GM19240 (cell line): ENCODE measurements around the gene NAALADL2.
"Not testable (repeated sequence)": the region's sequence is repeated elsewhere in the genome, so short reads cannot be mapped to it uniquely, and the experiment has no call there.

Source experiments
- DNase-seq: peaks from one replicate; pipeline ENCODE4 v3.0.0; 2011; ENCODE audit warnings: low spot score; ENCODE audit not compliant: insufficient read length

NAALADL2 gene

GRCh38 chr3:175564363-175564762 lies 705.2 kb downstream of the NAALADL2 start:
- DNase-seq, result no peak

GRCh38 chr3:175571096-175571495 lies 712.0 kb downstream of the NAALADL2 start:
- no peak for DNase-seq

GRCh38 chr3:175573226-175573625 lies 714.1 kb downstream of the NAALADL2 start:
- no peak for DNase-seq

- no peak for DNase-seq
Measured at GRCh38 chr3:175580318-175580717, 721.2 kb downstream of the NAALADL2 start.

GRCh38 chr3:175585898-175586297 lies 726.8 kb downstream of the NAALADL2 start:
- no peak for DNase-seq

GRCh38 chr3:175590745-175591144 lies 731.6 kb downstream of the NAALADL2 start:
- no peak for DNase-seq

- no peak for DNase-seq
Measured at GRCh38 chr3:175591375-175591774, 732.2 kb downstream of the NAALADL2 start.

- no peak for DNase-seq
Measured at GRCh38 chr3:175593331-175593730, 734.2 kb downstream of the NAALADL2 start.

GRCh38 chr3:175598740-175599139 lies 739.6 kb downstream of the NAALADL2 start:
- no peak for DNase-seq

- DNase-seq, result no peak
Measured at GRCh38 chr3:175601521-175601920, 742.4 kb downstream of the NAALADL2 start.

GRCh38 chr3:175605851-175606250 lies 746.7 kb downstream of the NAALADL2 start:
- DNase-seq, result no peak

GRCh38 chr3:175606650-175607318 lies 747.6 kb downstream of the NAALADL2 start:
- no peak for DNase-seq

GRCh38 chr3:175608356-175608755 lies 749.2 kb downstream of the NAALADL2 start:
- DNase-seq, result no peak

GRCh38 chr3:175608911-175609310 lies 749.8 kb downstream of the NAALADL2 start:
- DNase-seq, result no peak

GRCh38 chr3:175612487-175613196 lies 753.5 kb downstream of the NAALADL2 start:
- DNase-seq, result no peak

- not testable (repeated sequence) for DNase-seq
Measured at GRCh38 chr3:175614107-175614506, 755.0 kb downstream of the NAALADL2 start.

GRCh38 chr3:175617247-175617646 lies 758.1 kb downstream of the NAALADL2 start:
- DNase-seq, result no peak

- no peak for DNase-seq
Measured at GRCh38 chr3:175619369-175619768, 760.2 kb downstream of the NAALADL2 start.

GRCh38 chr3:175620093-175620492 lies 761.0 kb downstream of the NAALADL2 start:
- no peak for DNase-seq

GRCh38 chr3:175620532-175620931 lies 761.4 kb downstream of the NAALADL2 start:
- no peak for DNase-seq

GRCh38 chr3:175640958-175641357 lies 781.8 kb downstream of the NAALADL2 start:
- DNase-seq, result no peak

GRCh38 chr3:175646865-175647264 lies 787.7 kb downstream of the NAALADL2 start:
- DNase-seq, result no peak

GRCh38 chr3:175648899-175649298 lies 789.8 kb downstream of the NAALADL2 start:
- no peak for DNase-seq
